SJCRH30 (cell line): ENCODE results near the gene CDK6. TPM values are rescaled to one million over a fixed set of nuclear protein-coding genes. Genes with fewer than 3 reads are reported as not detected.

Source experiments
- DNase-seq, 2 experiments: peaks; one replicate each; pipeline ENCODE4 v3.0.0-alpha.2; 2015 to 2020
- H3K27ac ChIP-seq: fragments of 250-450 bp; sonication (Bioruptor Pico); 2 replicates; pipeline ENCODE4 v1.5.1; 2020; ENCODE audit warnings: mild to moderate bottlenecking, moderate library complexity
- H3K27me3 ChIP-seq: fragments of 250-450 bp; sonication (Bioruptor Pico); 2 replicates; pipeline ENCODE4 v1.5.1; 2020; ENCODE audit warnings: mild to moderate bottlenecking, moderate library complexity
- H3K36me3 ChIP-seq: fragments of 250-450 bp; sonication (Bioruptor Pico); 2 replicates; pipeline ENCODE4 v1.5.1; 2020; ENCODE audit warnings: mild to moderate bottlenecking, moderate library complexity
- H3K4me1 ChIP-seq: fragments of 250-450 bp; sonication (Bioruptor Pico); 2 replicates; pipeline ENCODE4 v1.5.1; 2020; ENCODE audit warnings: mild to moderate bottlenecking, moderate library complexity
- H3K4me3 ChIP-seq: fragments of 250-450 bp; sonication (Bioruptor Pico); 2 replicates; pipeline ENCODE4 v1.5.1; 2020; ENCODE audit warnings: mild to moderate bottlenecking, moderate library complexity
- H3K9me3 ChIP-seq: fragments of 250-450 bp; sonication (Bioruptor Pico); replicated peaks from 2 replicates; pipeline ENCODE4 v1.5.1; 2020; ENCODE audit warnings: mild to moderate bottlenecking, moderate library complexity
- total RNA-seq: library from RNA; depleted of rRNA; stranded (reverse); fragments of >200 nt; shearing (Covaris generic); gene quantifications from 2 replicates; pipeline ENCODE4 v1.2.3, GENCODE V29; 2014

CDK6 gene
- total RNA-seq, 1 experiment from 2014 or later: 194 TPM

- Histone ChIP-seq H3K4me3 (no peak overlapping the region), H3K9me3 (no peaks in the 10 kb centered on the region), H3K27me3 (no peaks in the 10 kb centered on the region), H3K27ac (no peak overlapping the region), H3K4me1 (peaks cover 32% of the 10 kb centered on the region), H3K36me3 (peaks cover 67% of the 10 kb centered on the region)
- no peak for DNase-seq
Observed at GRCh38 chr7:92826258-92826938, 10.0 kb downstream of the CDK6 start.

- no peaks in the 10 kb centered on the region; the same call in 1 of the 2 replicates for H3K9me3 ChIP-seq
- DNase-seq: no peak
- H3K27me3 ChIP-seq: no peaks in the 10 kb centered on the region
- peaks cover 60% of the 10 kb centered on the region for H3K36me3 ChIP-seq
- H3K4me1 ChIP-seq: peaks cover 22% of the 10 kb centered on the region
- no peak overlapping the region for H3K27ac ChIP-seq
- no peak overlapping the region for H3K4me3 ChIP-seq
Observed at GRCh38 chr7:92824901-92825480, 11.4 kb downstream of the CDK6 start.

GRCh38 chr7:92824450-92824849, 11.9 kb downstream of the CDK6 start:
- no peak overlapping the region for H3K27ac ChIP-seq
- no peak for DNase-seq
- no peaks in the 10 kb centered on the region for H3K27me3 ChIP-seq
- H3K4me3 ChIP-seq: no peak overlapping the region
- no peaks in the 10 kb centered on the region; the same call in 1 of the 2 replicates for H3K9me3 ChIP-seq
- H3K36me3 ChIP-seq: peaks cover 57% of the 10 kb centered on the region
- H3K4me1 ChIP-seq: peaks cover 18% of the 10 kb centered on the region

- peaks cover 48% of the 10 kb centered on the region for H3K36me3 ChIP-seq
- peaks cover 8% of the 10 kb centered on the region for H3K4me1 ChIP-seq
- no peak for DNase-seq
- H3K27ac ChIP-seq: no peak overlapping the region
- H3K27me3 ChIP-seq: no peaks in the 10 kb centered on the region
- no peak overlapping the region for H3K4me3 ChIP-seq
- H3K9me3 ChIP-seq: no peaks in the 10 kb centered on the region; the same call in 1 of the 2 replicates
Observed at GRCh38 chr7:92823042-92823441, 13.3 kb downstream of the CDK6 start.

- H3K4me1 ChIP-seq: no peaks in the 10 kb centered on the region; the same call in 1 of the 2 replicates
- no peak for DNase-seq
- no peak overlapping the region for H3K27ac ChIP-seq
- H3K27me3 ChIP-seq: no peaks in the 10 kb centered on the region
- peaks cover 33% of the 10 kb centered on the region for H3K36me3 ChIP-seq
- peaks cover 13% of the 10 kb centered on the region for H3K9me3 ChIP-seq
- H3K4me3 ChIP-seq: no peak overlapping the region
Observed at GRCh38 chr7:92820191-92820590, 16.2 kb downstream of the CDK6 start.

- H3K27ac ChIP-seq: no peak overlapping the region
- H3K9me3 ChIP-seq: peaks cover 14% of the 10 kb centered on the region
- H3K4me1 ChIP-seq: peaks cover 5% of the 10 kb centered on the region; the same call in 1 of the 2 replicates
- no peaks in the 10 kb centered on the region for H3K27me3 ChIP-seq
- H3K36me3 ChIP-seq: peaks cover 25% of the 10 kb centered on the region
- DNase-seq: no peak
- H3K4me3 ChIP-seq: no peak overlapping the region
Observed at GRCh38 chr7:92817398-92817797, 19.0 kb downstream of the CDK6 start.

- H3K27ac ChIP-seq: no peak overlapping the region
- H3K9me3 ChIP-seq: peaks cover 14% of the 10 kb centered on the region
- no peaks in the 10 kb centered on the region for H3K27me3 ChIP-seq
- no peak for DNase-seq
- peaks cover 39% of the 10 kb centered on the region for H3K36me3 ChIP-seq
- H3K4me3 ChIP-seq: no peak overlapping the region
- peaks cover 8% of the 10 kb centered on the region for H3K4me1 ChIP-seq
Observed at GRCh38 chr7:92815412-92815811, 21.0 kb downstream of the CDK6 start.

GRCh38 chr7:92813390-92814024, 22.9 kb downstream of the CDK6 start:
- no peak overlapping the region for H3K4me3 ChIP-seq

GRCh38 chr7:92811158-92811557, 25.2 kb downstream of the CDK6 start:
- Histone ChIP-seq H3K27ac (no peak overlapping the region), H3K9me3 (peaks cover 10% of the 10 kb centered on the region; the same call in 1 of the 2 replicates), H3K27me3 (no peaks in the 10 kb centered on the region), H3K4me1 (peaks cover 26% of the 10 kb centered on the region), H3K36me3 (peaks cover 40% of the 10 kb centered on the region), H3K4me3 (no peak overlapping the region)
- DNase-seq: no peak

More at GRCh38 chr7:92813390-92814024, 22.9 kb downstream of the CDK6 start:
- peaks cover 30% of the 10 kb centered on the region for H3K36me3 ChIP-seq
- H3K27ac ChIP-seq: no peak overlapping the region
- DNase-seq: no peak
- peaks cover 14% of the 10 kb centered on the region; the same call in 1 of the 2 replicates for H3K9me3 ChIP-seq
- H3K27me3 ChIP-seq: no peaks in the 10 kb centered on the region
- peaks cover 25% of the 10 kb centered on the region for H3K4me1 ChIP-seq

- DNase-seq: peak; percentile 51 to 78
- no peak overlapping the region for H3K4me3 ChIP-seq
Observed at GRCh38 chr7:92809760-92810573, 26.4 kb downstream of the CDK6 start.

GRCh38 chr7:92809397-92809759, 27.0 kb downstream of the CDK6 start:
- Histone ChIP-seq H3K27ac (peak overlapping the region; percentile 53), H3K9me3 (no peaks in the 10 kb centered on the region), H3K36me3 (peaks cover 43% of the 10 kb centered on the region), H3K27me3 (no peaks in the 10 kb centered on the region), H3K4me3 (no peak overlapping the region), H3K4me1 (peaks cover 26% of the 10 kb centered on the region)
- no peak for DNase-seq

More at GRCh38 chr7:92809760-92810573, 26.4 kb downstream of the CDK6 start:
- Histone ChIP-seq H3K36me3 (peaks cover 40% of the 10 kb centered on the region), H3K27me3 (no peaks in the 10 kb centered on the region), H3K27ac (peak overlapping the region; percentile 53), H3K4me1 (peaks cover 26% of the 10 kb centered on the region), H3K9me3 (no peaks in the 10 kb centered on the region)

GRCh38 chr7:92808635-92809034, 27.7 kb downstream of the CDK6 start:
- Histone ChIP-seq H3K27ac (no peak overlapping the region), H3K4me3 (no peak overlapping the region), H3K9me3 (no peaks in the 10 kb centered on the region), H3K27me3 (no peaks in the 10 kb centered on the region), H3K4me1 (peaks cover 21% of the 10 kb centered on the region), H3K36me3 (peaks cover 47% of the 10 kb centered on the region)
- DNase-seq: no peak

GRCh38 chr7:92808006-92808405, 28.4 kb downstream of the CDK6 start:
- Histone ChIP-seq H3K36me3 (peaks cover 50% of the 10 kb centered on the region), H3K4me3 (no peak overlapping the region), H3K9me3 (no peaks in the 10 kb centered on the region), H3K27me3 (no peaks in the 10 kb centered on the region), H3K27ac (no peak overlapping the region), H3K4me1 (peaks cover 21% of the 10 kb centered on the region)
- no peak for DNase-seq

GRCh38 chr7:92806496-92806895, 29.9 kb downstream of the CDK6 start:
- DNase-seq: no peak
- Histone ChIP-seq H3K4me1 (peaks cover 21% of the 10 kb centered on the region), H3K9me3 (no peaks in the 10 kb centered on the region), H3K27ac (no peak overlapping the region), H3K4me3 (no peak overlapping the region), H3K36me3 (peaks cover 42% of the 10 kb centered on the region), H3K27me3 (no peaks in the 10 kb centered on the region)
